Heart right ventricle (tissue), 16 donors: ENCODE measurements around the gene LAMTOR4. TPM values are rescaled to one million over a fixed set of nuclear protein-coding genes. Genes with fewer than 3 reads are reported as not detected.
A peak's percentile ranks its signal among the peaks of the same experiment; 100 is the strongest.

Experiments used
- ATAC-seq, 8 donors: fragments of 200-7000 bp; cut with Tn5 transposase; one replicate each; pipeline ENCODE4 v1.9.1; 2020; ENCODE audit warnings: mild to moderate bottlenecking in 8 of 8, moderate library complexity in 8 of 8, moderate number of reproducible peaks in 1 of 8
- DNase-seq, 2 donors: peaks; one replicate each; pipeline ENCODE4 v3.0.0-alpha.2; 2020
- H3K27ac ChIP-seq, 10 donors: fragments of 200-600 bp; sonication (generic) in 2 of 10; one replicate each; pipeline versions ENCODE4 v1.5.0 to v1.8.0; 2020 to 2022; ENCODE audit warnings: mild to moderate bottlenecking in 3 of 10
- H3K27me3 ChIP-seq, 7 donors: fragments of 200-600 bp; one replicate each; pipeline ENCODE4 v1.8.0; 2021 to 2022; ENCODE audit warnings: mild to moderate bottlenecking in 2 of 7
- H3K36me3 ChIP-seq, 9 donors: fragments of 200-600 bp; sonication (generic) in 1 of 9; one replicate each; pipeline versions ENCODE4 v1.5.0 to v1.8.0; 2020 to 2022; ENCODE audit warnings: mild to moderate bottlenecking in 2 of 9
- H3K4me1 ChIP-seq, 9 donors: fragments of 200-600 bp; sonication (generic) in 1 of 9; one replicate each; pipeline versions ENCODE4 v1.5.0 to v1.8.0; 2020 to 2022; ENCODE audit warnings: mild to moderate bottlenecking in 4 of 9
- H3K4me3 ChIP-seq, 10 donors: fragments of 200-600 bp; sonication (generic) in 2 of 10; one replicate each; pipeline versions ENCODE4 v1.5.0 to v1.8.0; 2020 to 2022; ENCODE audit warnings: mild to moderate bottlenecking in 7 of 10, moderate library complexity in 2 of 10
- H3K9me3 ChIP-seq, 11 donors: fragments of 200-600 bp in 10 of 11; sonication (generic) in 2 of 11; one replicate each; pipeline versions ENCODE4 v1.5.0 to v1.8.0; 2013 to 2022; ENCODE audit warnings: mild to moderate bottlenecking in 2 of 11, control low read depth in 1 of 11, moderate library complexity in 1 of 11
- WGBS, 2 donors: extraction: QIAGEN DNeasy Blood & Tissue Kit; methylation state at CpG; one replicate each; pipeline ENCODE4 v1.1.7; 2013; ENCODE audit warnings: inconsistent platforms in 1 of 2; 5-methylcytosine and 5-hydroxymethylcytosine counted together
- intact Hi-C, 10 donors: fragments of 100-400 bp; cut with DNase I; formaldehyde crosslinking; loops; one replicate each; pipeline versions ENCODE4 v1.11.1 to v1.14.2; 2022
- polyA plus RNA-seq, 2 donors: library from polyadenylated mRNA; stranded (reverse); fragments of 200-250 nt; gene quantifications; one replicate each; pipeline ENCODE4 v1.2.3, GENCODE V29; 2013
- total RNA-seq, 10 donors: library from RNA; stranded (reverse); fragmentation: NEBNext Ultra II Directional in 3 of 10; extraction: Animal tissue kit (Norgen Biotek cat#: 25700) in 3 of 10; gene quantifications; one replicate each; pipeline versions ENCODE4 v1.2.1 to v1.2.4, GENCODE V29; 2021 to 2023
- TF ChIP-seq, protein P1 (sequence below), 9 donors: fragments of 200-600 bp; sonication (generic) in 2 of 9; IDR thresholded peaks; one replicate each; pipeline versions ENCODE4 v1.5.0 to v1.8.0; 2021 to 2022; ENCODE audit warnings: antibody characterized with exemption in 9 of 9, mild to moderate bottlenecking in 5 of 9, moderate library complexity in 1 of 9
- donor health status: Arrhythmogenic right ventricular cardiomyopathy.
- donor health status: ischemic (EF 13 %, LVEDD 7.1; RV severe dilation, severe dysfunction).
- donor health status: healthy with polysubstance abuse.
- donor health status: DM: no; HTN: yes; CAD: no.
- donor health status: DM: no; HTN: no; CAD: no.
- donor health status: ischemic (EF 25% LVEDD 6.9; RV normal size, moderate dysfunction).
- donor health status: ischemic (EF 25% LVEDD 5.7; RV mildly dilated, moderate dysfunction).
- donor health status: healthy.
- donor health status: DM: yes; HTN: yes; CAD: no.
- donor health status: Ischemic cardiomyopathy.
- donor health status: ischemic (EF 35%, LVEDD 5.7; RV mildly dilated, moderate dysfunction).
- donor health status: nonischemic (EF 11% LVEDD 7.7; RV severe dilation, severe dysfunction).
- donor health status: DM: yes; HTN: yes; CAD: no.
- donor health status: PGD.
- donor health status: ischemic (EF 29% LVEDD 5.4; RV normal size, mild dysfunction).
- donor health status: nonischemic (EF 23%, LVEDD 6.1; RV moderate dilation, normal function).

Gene LAMTOR4
- total and polyA plus RNA-seq, 12 donors: 72.3 to 210 (median 90.6) TPM

GRCh38 chr7:100152937-100153666 is 4.4 kb downstream of the LAMTOR4 start:
- Histone ChIP-seq H3K4me1 (peaks cover 14 to 84% (median 25%) of the 10 kb centered on the region in 9 donors), H3K4me3 (no peak overlapping the region), H3K27me3 (no peaks in the 10 kb centered on the region), H3K27ac (peak overlapping the region in 1 of 10 donors; percentile 70), H3K36me3 (peaks cover 0 to 67% (median 32%) of the 10 kb centered on the region in 9 donors), H3K9me3 (no peaks in the 10 kb centered on the region)
- DNase-seq (no peak), ATAC-seq (no peak)
- TF ChIP-seq, protein P1, sequence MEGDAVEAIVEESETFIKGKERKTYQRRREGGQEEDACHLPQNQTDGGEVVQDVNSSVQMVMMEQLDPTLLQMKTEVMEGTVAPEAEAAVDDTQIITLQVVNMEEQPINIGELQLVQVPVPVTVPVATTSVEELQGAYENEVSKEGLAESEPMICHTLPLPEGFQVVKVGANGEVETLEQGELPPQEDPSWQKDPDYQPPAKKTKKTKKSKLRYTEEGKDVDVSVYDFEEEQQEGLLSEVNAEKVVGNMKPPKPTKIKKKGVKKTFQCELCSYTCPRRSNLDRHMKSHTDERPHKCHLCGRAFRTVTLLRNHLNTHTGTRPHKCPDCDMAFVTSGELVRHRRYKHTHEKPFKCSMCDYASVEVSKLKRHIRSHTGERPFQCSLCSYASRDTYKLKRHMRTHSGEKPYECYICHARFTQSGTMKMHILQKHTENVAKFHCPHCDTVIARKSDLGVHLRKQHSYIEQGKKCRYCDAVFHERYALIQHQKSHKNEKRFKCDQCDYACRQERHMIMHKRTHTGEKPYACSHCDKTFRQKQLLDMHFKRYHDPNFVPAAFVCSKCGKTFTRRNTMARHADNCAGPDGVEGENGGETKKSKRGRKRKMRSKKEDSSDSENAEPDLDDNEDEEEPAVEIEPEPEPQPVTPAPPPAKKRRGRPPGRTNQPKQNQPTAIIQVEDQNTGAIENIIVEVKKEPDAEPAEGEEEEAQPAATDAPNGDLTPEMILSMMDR (IDR thresholded peaks at IDR 0.05): no peak
- intact Hi-C loops: loop anchor here in 1 of 10 donors (10.0 kb wide), 1 partner anchor 62 kb away; the partner anchor contains the start of gene PVRIG
- 91 to 92% methylated on average over 18 of the region's 18 CpGs for WGBS, 2 donors

DNA sequence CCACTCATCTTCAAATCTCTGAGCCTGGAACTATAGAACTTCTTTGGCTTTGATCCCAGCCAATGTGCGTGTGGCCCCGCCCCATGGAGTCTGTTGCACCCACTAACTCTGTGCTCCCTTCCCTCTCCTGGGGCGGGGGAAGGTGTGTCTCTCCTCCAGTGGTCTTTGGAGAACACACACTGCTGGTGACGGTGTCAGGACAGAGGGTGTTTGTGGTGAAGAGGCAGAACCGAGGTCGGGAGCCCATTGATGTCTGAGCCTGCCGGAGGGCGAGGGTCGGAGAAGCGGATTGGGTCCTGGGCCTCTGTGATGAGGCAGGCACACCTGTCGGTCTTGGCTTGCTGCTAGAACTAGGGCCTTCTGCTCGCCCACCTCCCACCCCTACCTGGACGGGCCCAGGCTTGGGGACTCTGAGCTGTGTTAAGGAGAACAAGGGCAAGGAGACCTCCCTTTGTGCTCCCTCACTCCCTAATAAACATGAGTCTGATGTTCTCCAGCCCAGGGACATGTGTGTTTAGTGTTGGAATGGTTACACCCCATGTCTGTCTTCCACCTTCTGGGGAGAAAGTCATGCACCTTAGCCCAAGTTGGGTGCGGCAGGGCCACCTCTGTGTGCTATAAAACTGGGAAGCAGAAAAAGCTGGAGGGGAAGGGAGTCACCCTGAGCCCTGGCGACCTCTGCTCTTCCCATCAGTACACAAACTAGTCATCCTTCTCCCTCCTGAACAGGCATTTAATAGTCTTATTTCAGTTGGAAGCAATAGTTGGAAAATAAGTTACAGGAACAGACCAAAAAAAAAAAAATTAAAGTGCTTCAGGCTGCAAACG is 5.2 kb downstream of the LAMTOR4 start:
- H3K27me3 ChIP-seq: no peaks in the 10 kb centered on the region
- H3K27ac ChIP-seq: peak overlapping the region in 1 of 10 donors; percentile 20
- WGBS, 2 donors: 77 to 80% methylated on average over 16 of the region's 16 CpGs
- DNase-seq (no peak), ATAC-seq (no peak)
- peaks cover 13 to 85% (median 28%) of the 10 kb centered on the region in 9 donors for H3K4me1 ChIP-seq
- H3K4me3 ChIP-seq: no peak overlapping the region
- intact Hi-C loops: loop anchor here in 1 of 10 donors (10.0 kb wide), 1 partner anchor 61 kb away; the partner anchor contains the start of gene PVRIG
- H3K36me3 ChIP-seq: peaks cover 0 to 67% (median 32%) of the 10 kb centered on the region in 9 donors
- no peaks in the 10 kb centered on the region for H3K9me3 ChIP-seq
- TF ChIP-seq, protein P1 (IDR thresholded peaks at IDR 0.05): no peak

DNA sequence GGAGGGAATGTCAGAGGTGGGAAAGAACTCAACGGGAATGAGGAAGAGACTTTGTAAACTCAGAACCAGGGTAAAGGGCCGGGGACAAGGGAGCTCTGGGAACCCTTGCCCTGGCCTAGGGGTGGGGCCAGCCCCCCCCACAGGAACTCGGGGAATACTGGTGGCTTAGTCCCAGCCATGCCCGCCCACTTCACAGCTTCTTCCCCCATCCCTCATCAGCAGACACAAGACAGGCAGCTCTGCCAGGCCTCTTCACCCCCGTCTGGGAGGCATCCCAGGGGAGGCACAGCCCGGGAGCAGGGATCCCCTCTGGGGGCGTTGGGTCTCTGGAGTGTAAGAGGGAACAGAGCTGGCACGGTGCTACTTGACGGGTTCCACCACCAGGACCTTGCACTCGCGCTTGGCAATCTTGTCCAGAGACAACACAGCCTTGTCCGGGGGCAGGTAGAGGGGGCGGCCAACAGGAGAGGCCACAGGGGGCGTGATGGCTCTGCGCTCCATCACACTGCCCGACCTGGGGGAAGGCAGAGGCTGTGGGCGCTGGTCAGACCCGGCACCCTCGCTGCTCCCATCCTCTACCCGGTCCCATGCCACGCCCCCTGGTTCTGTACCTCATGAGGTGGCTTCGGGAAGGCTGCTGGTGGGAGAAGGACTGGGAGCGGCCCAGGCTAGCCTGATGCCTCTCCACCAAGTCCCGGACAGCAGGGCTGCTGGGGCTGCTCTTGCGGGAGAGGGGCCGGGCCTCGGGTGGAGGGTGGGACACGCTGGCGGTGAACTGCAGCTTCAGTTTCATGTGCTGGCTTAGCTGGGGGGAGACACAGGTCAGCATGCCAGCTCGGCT is 6.2 kb downstream of the LAMTOR4 start:
- H3K4me3 ChIP-seq: no peak overlapping the region
- H3K36me3 ChIP-seq: peaks cover 0 to 67% (median 32%) of the 10 kb centered on the region in 9 donors
- DNase-seq (no peak), ATAC-seq (peak in 1 of 8 donors; percentile 3)
- TF ChIP-seq, protein P1 (IDR thresholded peaks at IDR 0.05): no peak
- WGBS, 2 donors: 68 to 74% methylated on average over 28 to 30 of the region's 30 CpGs
- no peaks in the 10 kb centered on the region for H3K27me3 ChIP-seq
- no peak overlapping the region for H3K27ac ChIP-seq
- H3K9me3 ChIP-seq: no peaks in the 10 kb centered on the region
- H3K4me1 ChIP-seq: peaks cover 8 to 82% (median 24%) of the 10 kb centered on the region in 9 donors
- intact Hi-C loops: loop anchor here in 1 of 10 donors (10.0 kb wide), 1 partner anchor 60 kb away; the partner anchor contains the start of gene PVRIG
